Endometrial microvascular endothelial cells (primary cell): ENCODE data around the gene RAB3B. TPM values are rescaled to one million over a fixed set of nuclear protein-coding genes. Genes with fewer than 3 reads are reported as not detected.

ENCODE experiments used
- total RNA-seq: library from RNA; depleted of rRNA; stranded (reverse); fragments of >200 nt; gene quantifications from one replicate; pipeline ENCODE4 v1.2.3, GENCODE V29; 2015; ENCODE audit errors: inconsistent ontology term

The RAB3B gene
- total RNA-seq, 1 donor from 2014 or later, result 1.6 TPM

Other genes with a start within 250 kb of the RAB3B start
- 89.2 TPM for gene NRDC, start 112.0 kb downstream of the RAB3B start, total RNA-seq
- 18.9 TPM for gene KTI12, start 43.1 kb upstream of the RAB3B start, total RNA-seq
- 69.9 TPM for gene TXNDC12, start 64.5 kb upstream of the RAB3B start, total RNA-seq
- gene BTF3L4, start 65.6 kb upstream of the RAB3B start, total RNA-seq, result 41.7 TPM
- 19.6 TPM for gene ZFYVE9, start 151.4 kb upstream of the RAB3B start, total RNA-seq